K562 (cell line): ENCODE measurements around the gene WHAMM. TPM values are rescaled to one million over a fixed set of nuclear protein-coding genes. Genes with fewer than 3 reads are reported as not detected.
A peak's percentile ranks its signal among the peaks of the same experiment; 100 is the strongest.

Experiments used
- ATF2 ChIP-seq: sonication (generic); formaldehyde crosslinking; IDR thresholded peaks from 2 replicates; pipeline ENCODE4 v1.8.1; 2022; ENCODE audit warnings: missing genetic modification reagents
- BCL6 ChIP-seq: fragments of 250-450 bp; sonication (Bioruptor Pico); IDR thresholded peaks from 2 replicates; pipeline ENCODE4 v1.4.0; 2020
- BRF1 ChIP-seq: IDR thresholded peaks from 3 replicates; pipeline ENCODE4 v1.6.1; 2011; ENCODE audit warnings: borderline replicate concordance, mild to moderate bottlenecking; ENCODE audit not compliant: insufficient read length; ENCODE audit errors: extremely low read depth
- CBX5 ChIP-seq: IDR thresholded peaks from 2 replicates; pipeline ENCODE4 v1.6.1; 2014; ENCODE audit warnings: low read depth, borderline replicate concordance
- CHCHD3 ChIP-seq: fragments of 250-450 bp; sonication (Bioruptor Pico); IDR thresholded peaks from 2 replicates; pipeline ENCODE4 v2.1.2; 2022; ENCODE audit warnings: mild to moderate bottlenecking
- ELK1 ChIP-seq: sonication (generic); formaldehyde crosslinking; IDR thresholded peaks from 2 replicates; pipeline ENCODE4 v1.8.1; 2022; ENCODE audit warnings: missing genetic modification reagents
- ILF3 ChIP-seq: fragments of 450-650 bp; IDR thresholded peaks from 2 replicates; pipeline ENCODE4 v1.6.1; 2018; ENCODE audit warnings: antibody characterized with exemption, mild to moderate bottlenecking, moderate library complexity, borderline replicate concordance
- LCOR ChIP-seq: sonication (generic); formaldehyde crosslinking; IDR thresholded peaks from 2 replicates; pipeline ENCODE4 v1.8.0; 2022; ENCODE audit warnings: mild to moderate bottlenecking, missing genetic modification reagents
- NCOA1 ChIP-seq: fragments of 450-650 bp; IDR thresholded peaks from 2 replicates; pipeline ENCODE4 v1.6.1; 2016; ENCODE audit warnings: low read depth
- NR2C2 ChIP-seq, 2 experiments: fragments of 200-800 bp in 1 of 2; sonication (Bioruptor generic) in 1 of 2; sonication (generic) in 1 of 2; formaldehyde crosslinking in 1 of 2; IDR thresholded peaks; 2 replicates each; pipeline versions ENCODE4 v1.6.1 to v1.8.0; 2016 to 2022; ENCODE audit warnings: mild to moderate bottlenecking in 1 of 2, missing compliant biosample characterization in 1 of 2, missing genetic modification characterization in 1 of 2, missing genetic modification reagents in 1 of 2
- PML ChIP-seq: IDR thresholded peaks from 2 replicates; pipeline ENCODE4 v1.6.1; 2012; ENCODE audit warnings: low read length, inconsistent platforms
- PURB ChIP-seq: sonication (generic); formaldehyde crosslinking; IDR thresholded peaks from 2 replicates; pipeline ENCODE4 v1.9.0; 2021; ENCODE audit warnings: low read depth, mild to moderate bottlenecking, missing genetic modification reagents
- SMC3 ChIP-seq: conservative IDR thresholded peaks from 2 replicates; pipeline ENCODE4 v1.6.1; 2011; ENCODE audit warnings: low read depth, low read length, improper control_type of control experiment; ENCODE audit not compliant: insufficient read depth
- SP2 ChIP-seq: IDR thresholded peaks from 2 replicates; pipeline ENCODE4 v1.6.1; 2011; ENCODE audit warnings: mild to moderate bottlenecking, low read depth, low read length, moderate library complexity; ENCODE audit not compliant: poor library complexity, severe bottlenecking; ENCODE audit errors: extremely low read depth
- TCF7L2 ChIP-seq: fragments of 150-350 bp; IDR thresholded peaks from 2 replicates; pipeline ENCODE4 v1.6.1; 2016; ENCODE audit warnings: low read depth, mild to moderate bottlenecking, low read length, moderate library complexity
- TFAM ChIP-seq: fragments of 250-450 bp; sonication (Bioruptor Pico); conservative IDR thresholded peaks from 2 replicates; pipeline ENCODE4 v1.5.0; 2021; ENCODE audit warnings: mild to moderate bottlenecking, moderate library complexity
- ZFP30 ChIP-seq: fragments of 250-450 bp; sonication (Bioruptor Pico); IDR thresholded peaks from 2 replicates; pipeline ENCODE4 v1.8.0; 2022; ENCODE audit warnings: moderate library complexity, mild to moderate bottlenecking, inconsistent platforms, borderline replicate concordance
- ZNF143 ChIP-seq: sonication (generic); formaldehyde crosslinking; IDR thresholded peaks from 2 replicates; pipeline ENCODE4 v1.9.0; 2022; ENCODE audit warnings: mild to moderate bottlenecking, missing genetic modification reagents
- ZNF224 ChIP-seq: sonication (generic); formaldehyde crosslinking; IDR thresholded peaks from 2 replicates; pipeline ENCODE4 v1.8.0; 2022; ENCODE audit warnings: mild to moderate bottlenecking, missing genetic modification reagents
- ZNF23 ChIP-seq: fragments of 250-450 bp; sonication (Bioruptor Pico); IDR thresholded peaks from 2 replicates; pipeline ENCODE4 v1.4.0; 2020; ENCODE audit warnings: mild to moderate bottlenecking
- ZNF274 ChIP-seq: IDR thresholded peaks from 2 replicates; pipeline ENCODE4 v1.6.1; 2011; ENCODE audit warnings: low read depth, mild to moderate bottlenecking, low read length, moderate library complexity, borderline replicate concordance
- ZNF347 ChIP-seq: fragments of 450-650 bp; formaldehyde crosslinking; IDR thresholded peaks from 2 replicates; pipeline ENCODE4 v1.4.0; 2020; ENCODE audit warnings: low read depth, mild to moderate bottlenecking, moderate library complexity
- ZNF586 ChIP-seq: fragments of 450-650 bp; formaldehyde crosslinking; conservative IDR thresholded peaks from 2 replicates; pipeline ENCODE4 v1.4.0; 2020; ENCODE audit warnings: mild to moderate bottlenecking, moderate library complexity
- ZNF695 ChIP-seq: fragments of 450-650 bp; formaldehyde crosslinking; IDR thresholded peaks from 2 replicates; pipeline ENCODE4 v1.4.0; 2020; ENCODE audit warnings: mild to moderate bottlenecking, moderate library complexity
- ZNF707 ChIP-seq: fragments of 250-450 bp; sonication (Bioruptor Pico); conservative IDR thresholded peaks from 2 replicates; pipeline ENCODE4 v1.8.0; 2022; ENCODE audit warnings: inconsistent platforms, mild to moderate bottlenecking, moderate library complexity
- polyA plus RNA-seq, 8 experiments: library from polyadenylated mRNA; depleted of rRNA in 4 of 8; stranded (reverse) in 5 of 8; unstranded in 3 of 8; fragments of >200 nt; fragmentation: Nextera tagmentation in 2 of 8; fragmentation: Illumina TruSeq in 1 of 8; extraction: Ambion mirVana in 2 of 8; extraction: Trizol in 1 of 8; gene quantifications; 2 replicates each; pipeline versions ENCODE4 v1.2.1 to v1.2.3, GENCODE V29; 2011 to 2014; ENCODE audit warnings: inconsistent platforms in 1 of 8, missing spikeins in 1 of 8
- total RNA-seq, 7 experiments: library from RNA; depleted of rRNA in 6 of 7; stranded (reverse); fragments of >200 nt in 6 of 7; fragmentation: Illumina TruSeq in 2 of 7; extraction: Trizol in 2 of 7; gene quantifications; 2 replicates each; pipeline versions ENCODE4 v1.2.1 to v1.2.3, GENCODE V29; 2011 to 2021; ENCODE audit warnings: low replicate concordance in 1 of 7
- TF ChIP-seq, protein P1 (sequence below): fragments of 450-650 bp; IDR thresholded peaks from 2 replicates; pipeline ENCODE4 v1.7.1; 2018; ENCODE audit warnings: mild to moderate bottlenecking, low read depth; ENCODE audit not compliant: partially characterized antibody

WHAMM gene
- total and polyA plus RNA-seq, 9 of the 15 experiments (the other 6 are each of a cell fraction or from before 2014, with no cell fraction given), result 2.0 to 4.8 (median 3.6) TPM

- peak; percentile 91 for TF ChIP-seq PML
- TF ChIP-seq NCOA1, result peak; percentile 52; the same call in 1 of the 2 replicates
- no peak for TF ChIP-seq LCOR (CRISPR knock-in tag)
- TF ChIP-seq, protein P1, sequence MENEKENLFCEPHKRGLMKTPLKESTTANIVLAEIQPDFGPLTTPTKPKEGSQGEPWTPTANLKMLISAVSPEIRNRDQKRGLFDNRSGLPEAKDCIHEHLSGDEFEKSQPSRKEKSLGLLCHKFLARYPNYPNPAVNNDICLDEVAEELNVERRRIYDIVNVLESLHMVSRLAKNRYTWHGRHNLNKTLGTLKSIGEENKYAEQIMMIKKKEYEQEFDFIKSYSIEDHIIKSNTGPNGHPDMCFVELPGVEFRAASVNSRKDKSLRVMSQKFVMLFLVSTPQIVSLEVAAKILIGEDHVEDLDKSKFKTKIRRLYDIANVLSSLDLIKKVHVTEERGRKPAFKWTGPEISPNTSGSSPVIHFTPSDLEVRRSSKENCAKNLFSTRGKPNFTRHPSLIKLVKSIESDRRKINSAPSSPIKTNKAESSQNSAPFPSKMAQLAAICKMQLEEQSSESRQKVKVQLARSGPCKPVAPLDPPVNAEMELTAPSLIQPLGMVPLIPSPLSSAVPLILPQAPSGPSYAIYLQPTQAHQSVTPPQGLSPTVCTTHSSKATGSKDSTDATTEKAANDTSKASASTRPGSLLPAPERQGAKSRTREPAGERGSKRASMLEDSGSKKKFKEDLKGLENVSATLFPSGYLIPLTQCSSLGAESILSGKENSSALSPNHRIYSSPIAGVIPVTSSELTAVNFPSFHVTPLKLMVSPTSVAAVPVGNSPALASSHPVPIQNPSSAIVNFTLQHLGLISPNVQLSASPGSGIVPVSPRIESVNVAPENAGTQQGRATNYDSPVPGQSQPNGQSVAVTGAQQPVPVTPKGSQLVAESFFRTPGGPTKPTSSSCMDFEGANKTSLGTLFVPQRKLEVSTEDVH, result no peak
- no peak for TF ChIP-seq BRF1
- TF ChIP-seq ATF2 (CRISPR knock-in tag), result no peak
- no peak for TF ChIP-seq ZNF347 (CRISPR knock-in tag)
- TF ChIP-seq SMC3, result no peak
- TF ChIP-seq ZNF695 (CRISPR knock-in tag), result no peak
- no peak for TF ChIP-seq NR2C2 (CRISPR knock-in tag; IDR thresholded peaks at IDR 0.05)
- peak; percentile 10; the same call in 1 of the 2 replicates for TF ChIP-seq NR2C2 (tag; IDR thresholded peaks at IDR 0.05)
- no peak for TF ChIP-seq SP2
- TF ChIP-seq BCL6 (CRISPR knock-in tag), result no peak
- TF ChIP-seq TCF7L2, result no peak
- no peak for TF ChIP-seq CHCHD3
- TF ChIP-seq ZNF586 (CRISPR knock-in tag), result no peak
- TF ChIP-seq ELK1 (CRISPR knock-in tag), result no peak
- no peak for TF ChIP-seq CBX5
- TF ChIP-seq ZNF224 (CRISPR knock-in tag), result no peak
- TF ChIP-seq TFAM (CRISPR knock-in tag), result no peak
- no peak for TF ChIP-seq ZNF23 (CRISPR knock-in tag)
- TF ChIP-seq ILF3, result no peak
- no peak for TF ChIP-seq PURB (CRISPR knock-in tag)
- no peak for TF ChIP-seq ZNF143
- no peak for TF ChIP-seq ZNF707 (CRISPR knock-in tag)
- TF ChIP-seq ZNF274, result 0 out of 2 replicates have a peak, but pooled peaks have one; percentile 24
- no peak for TF ChIP-seq ZFP30 (CRISPR knock-in tag)
These were observed 6.9 kb upstream of the WHAMM start (continued) for GRCh38 chr15:82802497-82802896.
